GM12872 (cell line): ENCODE measurements around the gene CRACDL.

Experiments
- CTCF ChIP-seq: IDR thresholded peaks from 3 replicates; pipeline ENCODE4 v1.5.1; 2011; ENCODE audit warnings: low read depth, mild to moderate bottlenecking, low read length, moderate library complexity; ENCODE audit not compliant: insufficient read depth

The CRACDL gene

GRCh38 chr2:98932164-98932563 is 3.9 kb downstream of the CRACDL start:
- TF ChIP-seq CTCF = no peak

- TF ChIP-seq CTCF = no peak
Measured at GRCh38 chr2:98931596-98931995, 4.4 kb downstream of the CRACDL start.

- no peak for TF ChIP-seq CTCF
Measured at GRCh38 chr2:98929920-98930319, 6.1 kb downstream of the CRACDL start.

GRCh38 chr2:98928242-98928641 is 7.8 kb downstream of the CRACDL start:
- TF ChIP-seq CTCF = no peak

GRCh38 chr2:98927027-98927426 is 9.0 kb downstream of the CRACDL start:
- TF ChIP-seq CTCF = no peak

GRCh38 chr2:98926601-98927000 is 9.4 kb downstream of the CRACDL start:
- no peak for TF ChIP-seq CTCF

- TF ChIP-seq CTCF = no peak
Measured at GRCh38 chr2:98924910-98925309, 11.1 kb downstream of the CRACDL start.
